D721Med (cell line): ENCODE results near the gene CAB39L.

Experiments
- DNase-seq: peaks from one replicate; pipeline ENCODE4 v3.0.0; 2011; ENCODE audit warnings: low spot score; ENCODE audit not compliant: insufficient read length
- FAIRE-seq: peaks from 2 replicates; lab custom pipeline; 2011; peaks lifted over from hg19 to GRCh38; lab: Jason Lieb, UNC
- CTCF ChIP-seq: IDR thresholded peaks from 2 replicates; pipeline ENCODE4 v1.5.1; 2012; ENCODE audit warnings: mild to moderate bottlenecking, control low read depth; ENCODE audit not compliant: insufficient read depth; ENCODE audit errors: missing control alignments

CAB39L gene

DNA sequence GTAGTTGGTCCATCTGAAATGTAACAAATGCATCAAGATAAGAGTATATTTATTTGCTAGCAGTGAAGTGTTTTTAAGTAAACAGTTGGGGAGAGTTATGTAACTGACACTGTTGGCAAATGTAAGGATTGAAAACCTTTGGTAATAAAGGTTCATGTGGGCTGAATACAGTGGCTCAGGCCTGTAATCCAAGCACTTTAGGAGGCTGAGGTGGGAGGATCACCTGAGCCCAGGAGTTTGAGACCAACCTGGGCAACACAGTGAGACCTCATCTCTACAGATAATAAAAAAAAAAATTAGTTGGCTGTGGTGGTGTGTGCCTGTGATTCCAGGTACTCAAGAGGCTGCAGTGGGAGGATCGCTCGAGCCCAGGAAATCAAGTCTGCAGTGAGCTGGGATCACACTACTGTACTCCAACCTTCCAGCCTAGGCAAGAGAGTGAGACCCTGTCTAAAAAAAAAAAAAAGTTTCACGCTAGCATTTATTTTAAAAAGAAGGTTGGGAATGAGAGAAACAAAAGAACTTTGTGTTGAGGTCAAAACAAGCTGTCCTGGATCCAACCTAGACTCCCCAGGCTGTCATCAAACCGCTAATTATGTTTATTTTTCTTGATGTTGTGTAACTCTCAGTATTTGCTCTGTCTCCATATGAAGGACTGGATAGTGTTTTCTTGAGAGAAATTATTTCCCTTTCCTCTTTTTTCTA lies 20.9 kb upstream of the CAB39L start:
- TF ChIP-seq CTCF: no peak
- FAIRE-seq (no peak), DNase-seq (no peak)

DNA sequence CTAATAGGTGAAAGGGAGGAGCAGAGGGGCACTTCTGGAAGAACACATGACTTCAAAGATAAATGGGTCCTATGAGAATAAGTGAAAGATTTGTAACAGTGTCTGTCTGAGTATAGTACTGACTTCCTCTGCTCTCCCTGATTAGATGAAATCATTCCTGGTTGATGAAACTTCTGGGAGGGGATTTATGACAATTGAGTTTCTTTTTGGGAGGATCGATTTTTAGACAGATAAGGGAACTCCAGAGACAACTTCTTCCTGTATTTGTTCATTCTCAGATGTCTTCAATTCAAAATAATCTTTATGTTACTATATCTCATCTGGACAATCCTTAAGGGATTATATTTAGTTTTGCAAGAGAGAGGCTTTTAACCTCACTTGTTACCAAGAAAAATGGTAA lies 20.2 kb upstream of the CAB39L start:
- no peak for TF ChIP-seq CTCF
- FAIRE-seq (no peak), DNase-seq (no peak)

DNA sequence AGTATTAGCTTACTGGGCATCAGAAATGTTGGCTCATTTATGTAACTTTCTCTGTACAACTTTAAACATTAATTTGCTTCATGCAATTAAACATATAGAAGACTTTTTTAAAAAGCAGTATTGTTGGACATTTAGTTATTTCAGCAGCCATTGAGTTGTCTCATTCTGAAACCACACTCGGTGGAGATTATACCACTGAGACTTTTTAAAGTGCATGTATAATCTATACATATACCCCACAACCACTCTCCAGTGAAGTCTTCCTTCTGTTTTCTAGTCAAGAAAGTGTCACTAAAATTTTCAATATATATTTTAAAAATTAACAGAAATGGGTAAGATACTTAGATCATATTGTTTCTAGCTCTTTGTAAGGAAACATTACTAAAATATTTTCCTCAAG lies 15.7 kb upstream of the CAB39L start:
- no peak for TF ChIP-seq CTCF
- FAIRE-seq: no peak
- no peak for DNase-seq

- FAIRE-seq (no peak), DNase-seq (no peak)
- TF ChIP-seq CTCF: no peak
Observed at GRCh38 chr13:49457221-49457620, 13.4 kb upstream of the CAB39L start.

DNA sequence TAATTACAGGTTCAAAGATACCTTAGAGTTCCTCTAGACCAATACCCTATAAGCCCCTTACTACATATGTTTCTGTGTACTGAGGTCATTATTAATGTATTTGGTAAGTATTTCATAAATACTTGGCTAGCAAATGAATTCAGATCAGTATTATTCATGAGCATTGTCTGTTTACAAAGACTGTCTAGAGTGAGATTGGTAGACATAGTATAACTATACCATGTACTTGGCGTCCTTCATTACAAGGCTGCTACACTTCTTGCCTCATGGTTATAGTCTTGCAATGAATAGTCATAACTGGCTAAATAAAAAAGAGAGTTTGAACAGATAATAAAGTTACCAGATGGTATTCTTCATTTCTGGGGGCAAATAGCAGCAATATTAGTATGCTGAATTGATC lies 12.3 kb upstream of the CAB39L start:
- FAIRE-seq (no peak), DNase-seq (no peak)
- no peak for TF ChIP-seq CTCF

DNA sequence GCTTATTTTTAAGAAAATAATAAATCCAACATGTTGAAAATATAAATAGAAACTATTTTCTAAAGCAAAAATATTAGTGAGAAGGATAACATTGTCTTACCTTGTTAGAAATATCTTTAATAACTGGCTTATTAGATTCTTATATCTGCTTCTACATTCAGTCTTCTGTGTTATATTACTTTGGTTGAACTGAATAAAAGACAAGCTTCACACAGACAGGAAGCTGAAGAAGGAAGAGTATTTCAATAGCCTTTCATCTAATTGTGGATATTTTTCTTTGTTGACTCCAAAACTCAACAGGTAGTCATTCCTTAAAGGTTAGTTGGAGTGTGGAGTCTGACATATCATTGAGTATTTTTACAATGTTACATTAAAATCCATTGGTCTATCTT lies 11.1 kb upstream of the CAB39L start:
- TF ChIP-seq CTCF: no peak
- DNase-seq (no peak), FAIRE-seq (peak; percentile 16)

DNA sequence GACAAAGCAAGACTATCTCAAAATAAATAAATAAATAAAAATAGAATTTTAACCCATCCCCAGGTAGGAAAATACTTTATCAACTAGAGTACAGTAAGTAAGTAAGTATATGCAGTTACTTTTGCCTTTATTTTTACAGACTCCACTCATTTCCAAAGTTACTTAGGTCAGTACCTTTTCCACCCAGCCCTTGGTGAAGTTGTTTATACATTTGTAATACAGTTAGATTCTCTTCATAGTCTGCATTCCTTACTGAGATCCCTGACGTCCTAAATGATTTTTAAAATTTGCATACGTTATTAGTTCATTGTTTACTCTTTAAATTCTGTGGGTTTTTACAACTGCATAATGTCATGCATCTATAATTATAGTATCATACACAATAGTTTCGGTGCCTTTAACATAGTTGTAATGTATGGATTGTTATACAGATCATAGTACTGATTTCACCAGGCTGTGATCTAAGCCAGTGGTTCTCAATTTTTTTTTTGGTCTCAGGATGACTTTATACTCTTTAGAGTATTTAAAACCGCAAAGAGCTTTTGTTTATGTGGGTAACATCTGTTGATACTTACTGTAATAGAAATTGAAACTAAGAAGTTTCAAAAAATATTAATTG lies 10.6 kb upstream of the CAB39L start:
- FAIRE-seq (no peak), DNase-seq (no peak)
- no peak for TF ChIP-seq CTCF
